Spinal cord (tissue), 10 donors: ENCODE measurements around the gene VKORC1. TPM values are rescaled to one million over a fixed set of nuclear protein-coding genes. Genes with fewer than 3 reads are reported as not detected.

Experiments used
- DNase-seq, 6 donors: peaks; one replicate each; pipeline versions ENCODE4 v3.0.0 to v3.0.0-alpha.2; 2013 to 2015; ENCODE audit warnings: low spot score in 6 of 6, low read depth in 4 of 6
- H3K27ac ChIP-seq: one replicate; pipeline ENCODE4 v1.5.1; 2013; ENCODE audit warnings: low read depth, low read length, control low read depth
- H3K27me3 ChIP-seq: one replicate; pipeline ENCODE4 v1.6.1; 2013; ENCODE audit warnings: low read length; ENCODE audit not compliant: control insufficient read depth, insufficient read depth
- H3K36me3 ChIP-seq: one replicate; pipeline ENCODE4 v1.6.1; 2013; ENCODE audit warnings: low read length; ENCODE audit not compliant: control insufficient read depth, insufficient read depth
- H3K4me1 ChIP-seq: one replicate; pipeline ENCODE4 v1.6.1; 2013; ENCODE audit warnings: low read length; ENCODE audit not compliant: control insufficient read depth, insufficient read depth
- H3K4me3 ChIP-seq: one replicate; pipeline ENCODE4 v1.5.1; 2013; ENCODE audit warnings: low read depth, low read length, control low read depth
- H3K9me3 ChIP-seq: one replicate; pipeline ENCODE4 v1.6.1; 2013; ENCODE audit warnings: low read length; ENCODE audit not compliant: control insufficient read depth, insufficient read depth
- WGBS: methylation state at CpG from one replicate; pipeline ENCODE4 v1.1.5; 2013; ENCODE audit warnings: missing lambda C conversion rate; ENCODE audit not compliant: insufficient coverage; 5-methylcytosine and 5-hydroxymethylcytosine counted together
- polyA plus RNA-seq, 2 donors: library from polyadenylated mRNA; unstranded; fragments of 120-200 nt; gene quantifications; one replicate each; pipeline ENCODE4 v1.2.1, GENCODE V29; 2013; ENCODE audit not compliant: insufficient read length in 2 of 2
- total RNA-seq, 2 donors: library from RNA; depleted of rRNA in 1 of 2; stranded (reverse); fragments of 120-200 nt in 1 of 2; fragments of >200 nt in 1 of 2; gene quantifications; one replicate each; pipeline versions ENCODE4 v1.2.3 to v1.2.4, GENCODE V29; 2013 to 2014
- donor health status: healthy.

Gene VKORC1
- total and polyA plus RNA-seq, 4 donors = 60.0 to 111 (median 86.8) TPM

DNA sequence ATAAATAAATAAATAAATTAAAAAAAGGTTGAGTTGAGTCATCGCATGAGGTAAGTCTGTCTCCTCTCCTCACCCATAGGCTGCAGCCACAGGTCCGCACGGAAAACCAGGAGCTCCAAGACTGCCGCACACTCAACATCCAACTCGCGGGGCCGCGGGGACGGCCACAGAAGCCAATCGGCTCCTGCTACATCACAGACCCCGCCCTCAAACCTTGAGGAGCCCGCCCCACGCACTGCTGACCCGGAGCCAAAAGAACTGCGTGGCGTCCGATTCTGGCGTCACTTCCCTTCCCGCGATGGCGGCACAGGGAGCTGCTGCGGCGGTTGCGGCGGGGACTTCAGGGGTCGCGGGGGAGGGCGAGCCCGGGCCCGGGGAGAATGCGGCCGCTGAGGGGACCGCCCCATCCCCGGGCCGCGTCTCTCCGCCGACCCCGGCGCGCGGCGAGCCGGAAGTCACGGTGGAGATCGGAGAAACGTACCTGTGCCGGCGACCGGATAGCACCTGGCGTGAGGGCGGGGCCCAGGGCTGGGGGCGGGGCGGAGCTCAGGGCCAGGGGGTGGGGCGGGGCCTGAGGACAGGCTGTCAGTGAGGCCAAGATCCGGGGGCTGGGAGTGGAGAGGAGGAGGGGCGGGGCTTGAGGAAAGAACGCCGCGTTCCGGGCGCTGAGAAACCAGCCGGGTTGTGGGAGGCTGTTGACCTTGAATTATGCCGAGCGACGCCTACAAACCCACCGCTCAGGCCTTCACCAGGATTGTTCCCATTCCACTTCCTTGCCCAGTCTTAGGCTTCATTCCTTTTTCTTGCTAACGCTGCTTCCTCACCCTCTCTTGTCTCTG lies 23.0 kb upstream of the VKORC1 start, which contains the start of gene KAT8:
TSS of gene KAT8 (plus strand) at position 281 of the 839 bp plus-strand sequence. CDS start at position 299, 18 bp downstream.
- peak; percentile 89 to 100 (median 98) for DNase-seq
- H3K27ac ChIP-seq = peak within 1 kb of the TSS; percentile 86
- peaks cover 42% of the 10 kb centered on the region for H3K36me3 ChIP-seq
- peak within 1 kb of the TSS; percentile 64 for H3K4me3 ChIP-seq
- H3K9me3 ChIP-seq = no peaks in the 10 kb centered on the region
- no peaks in the 10 kb centered on the region for H3K27me3 ChIP-seq
- under 1% methylated on average over 62 of the region's 68 CpGs for WGBS
- peaks cover 19% of the 10 kb centered on the region for H3K4me1 ChIP-seq

DNA sequence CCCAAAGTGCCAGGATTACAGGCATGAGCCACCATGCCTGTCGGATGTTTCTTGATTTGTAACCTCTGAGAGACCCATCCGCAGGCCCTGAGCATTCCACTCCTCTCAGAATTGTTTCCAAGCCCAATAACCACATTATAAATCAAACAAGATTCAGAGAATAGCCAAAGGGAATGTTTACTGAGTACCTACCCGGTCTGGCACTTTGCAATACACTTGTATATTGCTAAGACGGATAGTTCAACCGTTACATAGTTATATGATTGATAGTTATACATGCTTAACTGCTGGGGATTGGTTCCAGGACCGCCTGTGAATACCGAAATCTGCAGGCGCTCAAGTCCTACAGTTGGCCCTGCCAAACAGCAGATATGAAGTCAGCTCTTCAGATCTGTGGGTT lies 19.9 kb upstream of the VKORC1 start:
- H3K4me3 ChIP-seq = no peak overlapping the region
- H3K27ac ChIP-seq = no peak overlapping the region
- WGBS = 100% methylated on average over 4 of the region's 8 CpGs
- no peak for DNase-seq
- no peaks in the 10 kb centered on the region for H3K9me3 ChIP-seq
- peaks cover 27% of the 10 kb centered on the region for H3K4me1 ChIP-seq
- no peaks in the 10 kb centered on the region for H3K27me3 ChIP-seq
- H3K36me3 ChIP-seq = peaks cover 47% of the 10 kb centered on the region

DNA sequence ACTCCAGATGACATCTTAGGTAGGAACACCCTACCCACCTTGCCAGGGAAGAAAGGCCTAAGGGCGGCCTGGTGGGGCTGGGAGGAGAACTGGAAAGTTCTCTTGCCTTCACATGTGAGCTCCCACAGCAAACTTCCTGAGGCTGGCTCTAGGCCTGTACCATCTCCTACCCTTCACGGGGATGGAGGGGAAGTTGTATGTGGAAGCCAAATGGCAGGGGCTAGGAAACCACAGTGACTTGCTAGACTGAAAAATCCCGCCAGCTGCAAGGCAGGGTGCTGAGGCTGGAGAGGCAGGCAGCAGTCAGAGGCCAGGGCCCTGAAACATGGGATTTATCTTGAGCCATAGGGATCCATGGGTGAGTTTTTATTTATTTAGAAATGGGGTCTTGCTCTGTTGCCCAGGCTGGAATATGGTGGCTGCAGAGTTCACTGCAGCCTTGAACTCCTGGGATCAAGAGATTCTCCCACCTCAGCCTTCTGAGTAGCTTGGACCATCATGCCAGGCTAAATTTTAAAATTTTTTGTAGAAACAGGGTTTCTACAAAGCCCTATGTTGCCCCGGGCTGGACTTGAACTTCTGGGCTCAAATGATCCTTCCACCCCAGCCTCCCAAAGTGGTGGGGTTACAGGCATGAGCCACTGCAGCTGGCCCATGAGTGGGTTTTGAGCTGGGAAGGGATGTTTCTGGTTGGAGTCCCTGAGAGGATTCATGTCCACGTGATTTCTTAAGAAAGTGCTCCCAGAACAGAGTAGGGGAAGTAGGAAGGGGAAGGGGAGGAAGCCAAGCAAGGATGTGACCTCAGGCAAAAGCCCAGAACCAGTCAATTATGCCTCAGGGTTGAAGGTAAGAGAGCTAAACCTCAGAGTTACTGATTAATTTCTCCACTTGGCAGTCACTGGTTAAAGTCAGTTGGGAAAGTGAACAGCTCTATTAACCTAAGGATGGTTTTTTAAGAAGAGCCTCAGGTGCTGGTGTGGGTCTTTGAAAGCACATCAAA lies 18.8 kb upstream of the VKORC1 start:
- peaks cover 30% of the 10 kb centered on the region for H3K4me1 ChIP-seq
- H3K36me3 ChIP-seq = peaks cover 47% of the 10 kb centered on the region
- no peak overlapping the region for H3K27ac ChIP-seq
- 81% methylated on average over 3 of the region's 5 CpGs for WGBS
- H3K4me3 ChIP-seq = no peak overlapping the region
- H3K27me3 ChIP-seq = no peaks in the 10 kb centered on the region
- DNase-seq = no peak
- H3K9me3 ChIP-seq = no peaks in the 10 kb centered on the region

DNA sequence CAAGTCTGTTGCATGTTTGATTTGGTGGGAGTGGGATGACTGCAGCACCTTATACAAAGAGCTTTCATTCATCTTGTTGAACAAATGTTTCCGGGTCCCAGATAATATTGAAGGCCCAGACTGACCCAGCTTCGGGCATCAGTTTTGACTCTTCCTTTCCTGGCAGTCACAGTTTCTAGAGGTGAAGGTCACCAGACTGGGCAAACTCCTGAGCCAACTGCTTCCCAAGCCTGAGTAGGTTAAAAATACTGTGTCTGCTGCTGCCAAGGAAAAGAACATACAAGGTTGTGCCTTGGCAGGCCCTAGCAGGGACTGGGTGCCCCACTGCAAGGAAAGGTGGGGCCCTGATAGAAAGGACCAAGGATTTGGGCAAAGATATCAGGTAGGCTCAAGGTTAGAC lies 18.1 kb upstream of the VKORC1 start:
- peaks cover 47% of the 10 kb centered on the region for H3K36me3 ChIP-seq
- no peaks in the 10 kb centered on the region for H3K27me3 ChIP-seq
- no peak overlapping the region for H3K27ac ChIP-seq
- H3K4me3 ChIP-seq = no peak overlapping the region
- WGBS = 82% methylated on average over 2 of the region's 2 CpGs
- DNase-seq = no peak
- no peaks in the 10 kb centered on the region for H3K9me3 ChIP-seq
- peaks cover 27% of the 10 kb centered on the region for H3K4me1 ChIP-seq

DNA sequence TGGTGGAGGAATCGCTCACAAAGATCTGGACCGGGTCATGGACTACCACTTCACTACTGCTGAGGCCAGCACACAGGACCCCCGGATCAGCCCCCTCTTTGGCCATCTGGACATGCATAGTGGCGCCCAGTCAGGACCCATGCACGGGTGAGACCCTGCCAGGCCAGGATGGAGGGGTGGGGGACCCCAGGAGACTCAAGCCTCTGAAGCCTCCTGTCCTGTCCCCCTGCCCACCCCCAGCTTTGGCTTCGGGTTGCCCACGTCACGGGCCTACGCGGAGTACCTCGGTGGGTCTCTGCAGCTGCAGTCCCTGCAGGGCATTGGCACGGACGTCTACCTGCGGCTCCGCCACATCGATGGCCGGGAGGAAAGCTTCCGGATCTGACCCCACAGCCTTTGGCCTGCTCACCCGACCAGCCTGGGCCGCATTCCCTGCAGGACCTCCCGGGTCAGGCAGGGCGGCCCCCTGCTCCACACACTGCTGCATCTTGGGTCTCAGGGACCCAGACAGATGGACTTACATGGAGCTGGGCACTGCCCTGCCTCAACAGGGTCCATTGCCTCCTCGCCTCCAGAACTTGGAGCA lies 17.4 kb upstream of the VKORC1 start:
- no peak for DNase-seq
- WGBS = 94% methylated on average over 19 of the region's 23 CpGs
- Histone ChIP-seq H3K36me3 (peaks cover 47% of the 10 kb centered on the region), H3K27me3 (no peaks in the 10 kb centered on the region), H3K4me3 (no peak overlapping the region), H3K4me1 (peaks cover 26% of the 10 kb centered on the region), H3K9me3 (no peaks in the 10 kb centered on the region), H3K27ac (no peak overlapping the region)

DNA sequence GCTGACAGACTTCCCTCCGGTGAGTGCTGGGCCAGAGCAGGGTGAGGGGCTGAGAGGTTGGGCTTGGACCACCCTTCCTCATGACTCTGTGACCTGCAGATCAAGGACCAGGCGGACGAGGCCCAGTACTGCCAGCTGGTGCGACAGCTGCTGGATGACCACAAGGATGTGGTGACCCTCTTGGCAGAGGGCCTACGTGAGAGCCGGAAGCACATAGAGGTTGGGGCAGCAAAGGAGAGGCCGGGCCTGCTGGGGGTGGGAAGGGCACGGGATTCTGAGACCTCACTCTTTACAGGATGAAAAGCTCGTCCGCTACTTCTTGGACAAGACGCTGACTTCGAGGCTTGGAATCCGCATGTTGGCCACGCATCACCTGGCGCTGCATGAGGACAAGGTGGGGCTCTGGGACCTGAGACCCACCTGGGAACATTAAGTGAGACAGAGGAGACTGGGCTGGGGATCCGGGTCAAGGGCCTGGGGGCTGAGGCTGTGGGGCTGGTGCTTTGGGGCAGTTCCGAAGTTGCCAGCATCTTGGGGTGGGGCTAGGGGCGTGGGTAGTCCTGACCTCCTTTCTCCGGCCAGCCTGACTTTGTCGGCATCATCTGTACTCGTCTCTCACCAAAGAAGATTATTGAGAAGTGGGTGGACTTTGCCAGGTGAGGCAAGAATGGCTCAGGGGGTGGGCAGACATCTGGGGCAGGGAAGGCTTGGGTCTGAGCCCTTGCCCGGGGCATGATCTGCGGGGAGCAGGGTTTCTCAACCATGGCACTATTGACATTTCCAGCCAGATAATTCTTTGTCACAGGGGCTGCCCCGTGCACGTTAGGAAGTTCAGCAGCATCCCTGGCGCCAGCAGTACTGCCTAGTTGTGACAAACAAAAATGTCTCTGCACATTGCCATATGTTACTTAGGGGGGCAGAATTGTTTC lies 15.8 kb upstream of the VKORC1 start:
- Histone ChIP-seq H3K27ac (no peak overlapping the region), H3K27me3 (no peaks in the 10 kb centered on the region), H3K36me3 (peaks cover 47% of the 10 kb centered on the region), H3K4me3 (no peak overlapping the region), H3K9me3 (no peaks in the 10 kb centered on the region), H3K4me1 (peaks cover 25% of the 10 kb centered on the region)
- WGBS = 92% methylated on average over 24 of the region's 26 CpGs
- no peak for DNase-seq

DNA sequence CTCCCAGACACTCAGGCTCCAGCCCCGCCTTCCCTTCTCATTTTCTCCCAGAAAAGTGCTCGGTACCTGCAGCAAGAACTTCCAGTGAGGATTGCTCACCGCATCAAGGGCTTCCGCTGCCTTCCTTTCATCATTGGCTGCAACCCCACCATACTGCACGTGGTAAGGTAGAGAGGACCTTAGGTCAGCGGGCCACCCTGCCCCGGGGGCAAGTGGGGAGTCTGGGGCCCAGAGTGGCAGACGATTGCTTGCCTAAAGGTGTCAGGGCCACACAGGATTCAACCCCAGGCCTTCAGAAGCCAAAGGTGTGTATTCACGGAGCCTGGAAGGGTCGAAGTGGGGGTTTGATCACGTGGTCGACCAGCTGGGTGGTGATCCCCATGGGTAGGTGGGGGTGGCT lies 15.0 kb upstream of the VKORC1 start:
- Histone ChIP-seq H3K4me3 (no peak overlapping the region), H3K27me3 (no peaks in the 10 kb centered on the region), H3K9me3 (no peaks in the 10 kb centered on the region), H3K27ac (no peak overlapping the region), H3K4me1 (peaks cover 25% of the 10 kb centered on the region), H3K36me3 (peaks cover 47% of the 10 kb centered on the region)
- DNase-seq = no peak
- 94% methylated on average over 7 of the region's 12 CpGs for WGBS

DNA sequence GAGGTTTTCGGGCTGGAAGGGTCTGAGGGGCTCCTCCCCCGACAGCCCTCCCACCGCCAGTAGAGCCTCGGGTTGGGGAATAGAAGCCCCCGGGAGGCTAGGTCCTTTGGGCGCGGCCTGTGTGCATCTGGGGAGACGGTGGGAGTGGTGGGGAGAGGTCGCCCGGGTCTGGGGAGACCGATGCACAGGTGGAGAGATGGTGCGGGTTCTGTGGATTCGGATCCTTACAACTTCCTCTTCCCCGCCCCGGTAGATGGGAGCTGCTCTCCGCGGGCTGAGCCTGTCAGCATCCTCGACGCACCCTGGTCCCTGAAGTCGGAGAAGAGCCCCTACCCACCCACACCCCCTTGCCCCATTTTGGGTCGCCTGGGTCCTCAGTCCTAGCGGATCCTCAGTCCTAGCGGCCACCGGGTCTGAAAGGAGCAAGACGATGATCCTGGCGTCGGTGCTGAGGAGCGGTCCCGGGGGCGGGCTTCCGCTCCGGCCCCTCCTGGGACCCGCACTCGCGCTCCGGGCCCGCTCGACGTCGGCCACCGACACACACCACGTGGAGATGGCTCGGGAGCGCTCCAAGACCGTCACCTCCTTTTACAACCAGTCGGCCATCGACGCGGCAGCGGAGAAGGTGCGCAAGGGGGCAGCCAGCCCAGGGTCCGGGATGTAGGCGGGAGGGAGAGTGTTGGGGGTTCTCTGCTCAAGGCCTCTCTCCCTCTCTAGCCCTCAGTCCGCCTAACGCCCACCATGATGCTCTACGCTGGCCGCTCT lies 14.4 kb upstream of the VKORC1 start:
- H3K4me3 ChIP-seq = peak overlapping the region; percentile 66
- peaks cover 25% of the 10 kb centered on the region for H3K4me1 ChIP-seq
- peak in 1 of 6 donors; percentile 6 for DNase-seq
- H3K9me3 ChIP-seq = no peaks in the 10 kb centered on the region
- H3K36me3 ChIP-seq = peaks cover 47% of the 10 kb centered on the region
- H3K27ac ChIP-seq = no peak overlapping the region
- no peaks in the 10 kb centered on the region for H3K27me3 ChIP-seq
- 29% methylated on average over 38 of the region's 57 CpGs for WGBS
